Measurements from ENCODE around the gene GOLGA6L2. TPM values are rescaled to one million over a fixed set of nuclear protein-coding genes. Genes with fewer than 3 reads are reported as not detected.

The GOLGA6L2 gene
- total RNA-seq, 1 experiment from 2014 or later: not detected

- H3K4me2 ChIP-seq (ENCODE audit: insufficient read depth, insufficient read length, low read length): no peak overlapping the region
- H3K9me3 ChIP-seq (ENCODE audit: control insufficient read depth, low read depth, low read length): peaks cover 13% of the 10 kb centered on the region
- H4K20me1 ChIP-seq (ENCODE audit: control insufficient read depth, insufficient read depth, insufficient read length): no peaks in the 10 kb centered on the region
- no peaks in the 10 kb centered on the region for H3K79me2 ChIP-seq (ENCODE audit: insufficient read depth, low read length)
- no peaks in the 10 kb centered on the region for H3K27me3 ChIP-seq (ENCODE audit: insufficient read depth, low read length)
- no peaks in the 10 kb centered on the region for H3K4me1 ChIP-seq (ENCODE audit: insufficient read depth, low read length)
- no peak overlapping the region for H3K14ac ChIP-seq (ENCODE audit: insufficient read depth, low read length)
- H2BK5ac ChIP-seq (ENCODE audit: insufficient read length, low read length): no peak overlapping the region
- no peak overlapping the region for H2BK15ac ChIP-seq (ENCODE audit: low read depth, low read length)
- H3K4ac ChIP-seq (ENCODE audit: low read depth, low read length): no peak overlapping the region
- no peak overlapping the region for H2BK120ac ChIP-seq (ENCODE audit: low read depth, low read length, poor library complexity, severe bottlenecking)
- H3K18ac ChIP-seq (ENCODE audit: insufficient read length, low read depth, low read length): no peak overlapping the region
- no peak overlapping the region for H4K91ac ChIP-seq (ENCODE audit: insufficient read length, low read depth, low read length)
- no peak overlapping the region for H2BK20ac ChIP-seq (ENCODE audit: low read depth, low read length, poor library complexity, severe bottlenecking)
- DNase-seq: no peak
- H3K27ac ChIP-seq (ENCODE audit: insufficient read length, low read depth, low read length): no peak overlapping the region
- H2AK5ac ChIP-seq (ENCODE audit: insufficient read length, low read length): no peak overlapping the region
- peaks cover 3 to 8% of the 10 kb centered on the region in 2 experiments; a peak in 1 of 4 replicates for H3K4me1 Mint-ChIP-seq
- H3K4me3 Mint-ChIP-seq: no peak overlapping the region
- H2BK12ac ChIP-seq (ENCODE audit: insufficient read length, low read depth, low read length): no peak overlapping the region
- no peak overlapping the region for H3K9ac ChIP-seq (ENCODE audit: extremely low read depth, insufficient read length, low read length)
- no peak overlapping the region for H3K23ac ChIP-seq (ENCODE audit: insufficient read length, low read depth, low read length)
- H3T11ph ChIP-seq (ENCODE audit: low read length): no peak overlapping the region
- no CpG with 5 or more reads among the region's 2 CpGs for WGBS (ENCODE audit: extremely low coverage, insufficient read length, low lambda C conversion rate)
- no peaks in the 10 kb centered on the region for H3K23me2 ChIP-seq (ENCODE audit: insufficient read length, low read depth, low read length, poor library complexity, severe bottlenecking)
- H2AFZ ChIP-seq (ENCODE audit: low read length): no peak overlapping the region
- no peak overlapping the region; a peak in 1 of 7 replicates for H3K27ac Mint-ChIP-seq
- H3K9me3 Mint-ChIP-seq: peaks cover 81 to 83% of the 10 kb centered on the region in 2 experiments
- peaks cover 2% of the 10 kb centered on the region for H3K27me3 Mint-ChIP-seq (ENCODE audit: low read depth)
- H4K8ac ChIP-seq (replicated peaks; ENCODE audit: insufficient read length, low read depth, low read length): no peak overlapping the region
- H4K5ac ChIP-seq (ENCODE audit: insufficient read length, low read depth, low read length): no peak overlapping the region
- H3K79me1 ChIP-seq (ENCODE audit: insufficient read depth, low read depth, low read length, poor library complexity, severe bottlenecking): no peaks in the 10 kb centered on the region
- H3K36me3 Mint-ChIP-seq (ENCODE audit: insufficient read depth in 1 of 3, low read depth in 3 of 3): peaks cover 1 to 4% (median 3%) of the 10 kb centered on the region in 3 experiments; a peak in 6 of 7 replicates
- no peak overlapping the region for H3K56ac ChIP-seq (ENCODE audit: insufficient read length, low read depth, low read length)
- TF ChIP-seq, protein P1, sequence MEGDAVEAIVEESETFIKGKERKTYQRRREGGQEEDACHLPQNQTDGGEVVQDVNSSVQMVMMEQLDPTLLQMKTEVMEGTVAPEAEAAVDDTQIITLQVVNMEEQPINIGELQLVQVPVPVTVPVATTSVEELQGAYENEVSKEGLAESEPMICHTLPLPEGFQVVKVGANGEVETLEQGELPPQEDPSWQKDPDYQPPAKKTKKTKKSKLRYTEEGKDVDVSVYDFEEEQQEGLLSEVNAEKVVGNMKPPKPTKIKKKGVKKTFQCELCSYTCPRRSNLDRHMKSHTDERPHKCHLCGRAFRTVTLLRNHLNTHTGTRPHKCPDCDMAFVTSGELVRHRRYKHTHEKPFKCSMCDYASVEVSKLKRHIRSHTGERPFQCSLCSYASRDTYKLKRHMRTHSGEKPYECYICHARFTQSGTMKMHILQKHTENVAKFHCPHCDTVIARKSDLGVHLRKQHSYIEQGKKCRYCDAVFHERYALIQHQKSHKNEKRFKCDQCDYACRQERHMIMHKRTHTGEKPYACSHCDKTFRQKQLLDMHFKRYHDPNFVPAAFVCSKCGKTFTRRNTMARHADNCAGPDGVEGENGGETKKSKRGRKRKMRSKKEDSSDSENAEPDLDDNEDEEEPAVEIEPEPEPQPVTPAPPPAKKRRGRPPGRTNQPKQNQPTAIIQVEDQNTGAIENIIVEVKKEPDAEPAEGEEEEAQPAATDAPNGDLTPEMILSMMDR (conservative IDR thresholded peaks at IDR 0.05): no peak
These were observed 44.9 kb downstream of the GOLGA6L2 start for GRCh38 chr15:23402140-23402539.

Measured in H9 (cell line).